Measurements from ENCODE around the gene AGRN.
"Not testable (repeated sequence)": the region's sequence is repeated elsewhere in the genome, so short reads cannot be mapped to it uniquely, and the experiment has no call there.

AGRN gene

GRCh38 chr1:1063945-1064831 lies 44.3 kb downstream of the AGRN start:
- H3K4me3 Mint-ChIP-seq: peak overlapping the region; percentile 78
- H3K27ac Mint-ChIP-seq: peak overlapping the region; percentile 84
- peak; percentile 81 for ATAC-seq
- H3K36me3 Mint-ChIP-seq: peaks cover 11% of the 10 kb centered on the region
- peaks cover 17% of the 10 kb centered on the region for H3K27me3 Mint-ChIP-seq
- H3K4me1 Mint-ChIP-seq: peaks cover 53% of the 10 kb centered on the region
- no peaks in the 10 kb centered on the region for H3K9me3 Mint-ChIP-seq

GRCh38 chr1:1065265-1065939 lies 45.5 kb downstream of the AGRN start:
- Mint-ChIP-seq H3K27me3 (peaks cover 10% of the 10 kb centered on the region), H3K4me3 (peak overlapping the region; percentile 55), H3K9me3 (no peaks in the 10 kb centered on the region), H3K36me3 (peaks cover 9% of the 10 kb centered on the region), H3K4me1 (peaks cover 55% of the 10 kb centered on the region), H3K27ac (peak overlapping the region; percentile 26)
- ATAC-seq: no peak

- H3K36me3 Mint-ChIP-seq, H3K4me3 Mint-ChIP-seq, ATAC-seq, H3K27me3 Mint-ChIP-seq, H3K9me3 Mint-ChIP-seq: not testable (repeated sequence)
- peak overlapping the region; percentile 26 for H3K27ac Mint-ChIP-seq
- peaks cover 55% of the 10 kb centered on the region for H3K4me1 Mint-ChIP-seq
Measured at GRCh38 chr1:1065940-1066304, 46.0 kb downstream of the AGRN start.

GRCh38 chr1:1066403-1067283 lies 46.7 kb downstream of the AGRN start:
- no peak overlapping the region for H3K4me3 Mint-ChIP-seq
- ATAC-seq: no peak
- no peaks in the 10 kb centered on the region for H3K27me3 Mint-ChIP-seq
- H3K9me3 Mint-ChIP-seq: no peaks in the 10 kb centered on the region
- peaks cover 6% of the 10 kb centered on the region for H3K36me3 Mint-ChIP-seq
- H3K4me1 Mint-ChIP-seq: peaks cover 51% of the 10 kb centered on the region
- no peak overlapping the region for H3K27ac Mint-ChIP-seq

GRCh38 chr1:1067284-1067859 lies 47.5 kb downstream of the AGRN start:
- Mint-ChIP-seq H3K27ac (no peak overlapping the region), H3K9me3 (no peaks in the 10 kb centered on the region), H3K4me3 (no peak overlapping the region), H3K27me3 (peaks cover 1% of the 10 kb centered on the region), H3K4me1 (peaks cover 48% of the 10 kb centered on the region), H3K36me3 (peaks cover 6% of the 10 kb centered on the region)
- no peak for ATAC-seq

GRCh38 chr1:1067860-1068516 lies 48.1 kb downstream of the AGRN start:
- peaks cover 7% of the 10 kb centered on the region for H3K27me3 Mint-ChIP-seq
- peak overlapping the region; percentile 85 for H3K4me3 Mint-ChIP-seq
- peaks cover 42% of the 10 kb centered on the region for H3K4me1 Mint-ChIP-seq
- H3K27ac Mint-ChIP-seq: peak overlapping the region; percentile 35
- no peak for ATAC-seq
- H3K36me3 Mint-ChIP-seq: peaks cover 6% of the 10 kb centered on the region
- H3K9me3 Mint-ChIP-seq: no peaks in the 10 kb centered on the region

GRCh38 chr1:1068517-1069055 lies 48.7 kb downstream of the AGRN start:
- ATAC-seq: peak; percentile 62
- Mint-ChIP-seq H3K27ac (peak overlapping the region; percentile 35), H3K36me3 (peaks cover 6% of the 10 kb centered on the region), H3K4me3 (peak overlapping the region; percentile 85), H3K9me3 (no peaks in the 10 kb centered on the region), H3K4me1 (peaks cover 38% of the 10 kb centered on the region), H3K27me3 (peaks cover 8% of the 10 kb centered on the region)

- H3K9me3 Mint-ChIP-seq: no peaks in the 10 kb centered on the region
- no peak overlapping the region for H3K27ac Mint-ChIP-seq
- H3K36me3 Mint-ChIP-seq: peaks cover 6% of the 10 kb centered on the region
- peaks cover 36% of the 10 kb centered on the region for H3K4me1 Mint-ChIP-seq
- H3K27me3 Mint-ChIP-seq: peaks cover 11% of the 10 kb centered on the region
- peak overlapping the region; percentile 85 for H3K4me3 Mint-ChIP-seq
- ATAC-seq: peak; percentile 66
Measured at GRCh38 chr1:1069056-1069710, 49.3 kb downstream of the AGRN start.

- peak overlapping the region; percentile 96 for H3K27ac Mint-ChIP-seq
- ATAC-seq: peak; percentile 40
- peaks cover 19% of the 10 kb centered on the region for H3K27me3 Mint-ChIP-seq
- H3K36me3 Mint-ChIP-seq: peaks cover 6% of the 10 kb centered on the region
- H3K4me3 Mint-ChIP-seq: peak overlapping the region; percentile 80
- no peaks in the 10 kb centered on the region for H3K9me3 Mint-ChIP-seq
- H3K4me1 Mint-ChIP-seq: peaks cover 30% of the 10 kb centered on the region
Measured at GRCh38 chr1:1069711-1070676, 50.1 kb downstream of the AGRN start.

GRCh38 chr1:1071486-1072298 lies 51.8 kb downstream of the AGRN start:
- Mint-ChIP-seq H3K36me3 (peaks cover 6% of the 10 kb centered on the region), H3K4me3 (no peak overlapping the region), H3K4me1 (peaks cover 23% of the 10 kb centered on the region), H3K27ac (no peak overlapping the region), H3K9me3 (no peaks in the 10 kb centered on the region), H3K27me3 (peaks cover 26% of the 10 kb centered on the region)
- no peak for ATAC-seq

- Mint-ChIP-seq H3K4me3 (no peak overlapping the region), H3K4me1 (peaks cover 23% of the 10 kb centered on the region), H3K27me3 (peaks cover 26% of the 10 kb centered on the region), H3K27ac (no peak overlapping the region), H3K9me3 (no peaks in the 10 kb centered on the region), H3K36me3 (peaks cover 6% of the 10 kb centered on the region)
- no peak for ATAC-seq
Measured at GRCh38 chr1:1072299-1072848, 52.5 kb downstream of the AGRN start.

Measured in stimulated activated memory B cell treated with anti-CD40 and anti-IgM and Interleukin-4, amounts not matched to agents 10 μg/mL and 1 μg/mL and 100 μg/mL, for 72 hours (primary cell).